GM10266 (cell line): Measurements from ENCODE around the gene PDGFD.

Experiments used
- DNase-seq: peaks from one replicate; pipeline ENCODE4 v3.0.0; 2012; ENCODE audit errors: extremely low spot score
- CTCF ChIP-seq: IDR thresholded peaks from 2 replicates; pipeline ENCODE4 v1.5.1; 2012; ENCODE audit warnings: mild to moderate bottlenecking, low read depth; ENCODE audit not compliant: control insufficient read depth, insufficient read depth; ENCODE audit errors: missing control alignments

PDGFD gene

DNA sequence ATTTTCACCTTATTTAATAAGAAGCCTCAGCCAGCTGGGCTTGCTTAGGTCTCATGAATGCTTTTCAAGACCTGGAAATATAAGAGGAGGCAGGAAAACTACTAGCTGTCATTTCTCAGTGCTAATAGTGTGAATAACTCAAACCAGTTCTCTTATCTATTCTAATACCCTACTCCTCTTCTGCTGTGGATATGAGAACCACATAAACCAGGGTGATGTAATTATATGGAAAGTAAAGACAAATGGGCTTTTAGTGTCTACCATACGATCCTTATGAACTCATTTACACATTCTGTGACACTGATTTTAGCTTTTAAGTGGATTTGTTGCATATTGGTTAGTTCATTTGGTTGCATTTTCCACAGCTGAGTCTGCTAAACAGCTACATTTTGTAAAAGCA, 8.6 kb downstream of the PDGFD start:
- DNase-seq: no peak
- no peak for TF ChIP-seq CTCF

GRCh38 chr11:104154296-104154695, 9.7 kb downstream of the PDGFD start:
- no peak for TF ChIP-seq CTCF
- DNase-seq: no peak

DNA sequence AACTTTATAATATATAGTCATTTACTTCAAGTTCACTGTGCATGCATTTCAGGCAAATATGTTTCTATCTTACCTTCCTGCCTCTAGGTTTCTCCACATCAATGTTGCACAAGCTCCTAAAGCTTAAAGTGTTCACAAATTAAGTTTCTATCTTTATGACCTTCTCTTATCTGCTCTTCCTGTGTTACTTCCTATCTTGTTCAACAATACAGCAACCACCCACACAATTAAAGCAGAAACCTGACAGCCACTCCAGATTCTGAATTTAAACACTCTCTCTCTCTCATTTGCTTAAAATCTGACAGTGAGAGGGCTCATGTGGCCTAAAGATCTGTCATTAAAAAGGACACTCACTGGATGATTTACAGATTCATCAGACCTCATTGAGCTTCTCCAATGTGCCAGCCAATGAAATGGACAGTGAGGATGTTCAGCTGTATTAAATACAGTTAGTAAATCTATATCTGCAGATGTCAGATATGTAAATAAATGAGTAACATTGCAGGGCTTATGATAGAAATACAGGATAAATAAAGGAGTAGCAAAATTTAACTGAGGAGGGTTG, 10.9 kb downstream of the PDGFD start:
- no peak for TF ChIP-seq CTCF

DNA sequence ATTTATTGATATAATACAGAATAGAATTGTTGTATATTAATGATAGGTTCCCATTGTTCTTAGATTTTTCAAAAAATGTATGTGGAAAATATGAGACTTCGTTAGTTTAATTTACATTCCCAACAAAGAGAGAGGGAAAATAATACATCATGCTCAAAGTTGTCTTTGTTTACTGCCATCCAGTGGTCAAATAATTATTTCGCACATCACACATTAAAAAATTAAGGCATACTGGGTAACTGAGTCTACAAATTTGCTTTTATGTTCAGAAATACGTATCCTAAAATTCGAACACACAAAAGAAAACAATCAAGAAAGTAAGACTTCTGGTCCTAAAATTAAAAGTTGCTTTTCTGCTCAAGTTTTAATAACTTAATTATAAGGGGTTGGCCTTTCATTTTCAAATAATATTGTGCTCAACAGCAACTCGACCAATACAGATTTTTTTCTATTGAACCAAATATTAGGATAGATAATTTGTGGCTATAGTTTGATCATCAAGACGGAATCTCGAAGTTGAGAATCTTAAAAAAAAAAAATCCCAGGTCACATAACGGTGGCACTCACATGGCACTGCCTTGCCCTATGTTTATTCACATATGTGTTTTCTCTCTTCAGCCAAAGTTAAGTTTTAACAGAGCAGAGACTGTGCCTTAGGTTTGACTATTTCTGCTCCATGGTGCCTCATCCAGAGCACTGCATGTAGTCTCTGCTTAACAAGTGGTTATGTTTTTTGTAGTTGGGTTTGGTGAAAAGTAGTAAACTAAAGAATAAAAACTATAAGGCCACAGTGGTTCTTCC, 12.3 kb downstream of the PDGFD start:
- peak; percentile 43 for TF ChIP-seq CTCF
- no peak for DNase-seq

More for the DNA sequence above, 10.9 kb downstream of the PDGFD start:
- no peak for DNase-seq

GRCh38 chr11:104148706-104149105, 15.2 kb downstream of the PDGFD start:
- no peak for TF ChIP-seq CTCF
- DNase-seq: no peak

GRCh38 chr11:104148074-104148473, 15.9 kb downstream of the PDGFD start:
- no peak for DNase-seq
- no peak for TF ChIP-seq CTCF

DNA sequence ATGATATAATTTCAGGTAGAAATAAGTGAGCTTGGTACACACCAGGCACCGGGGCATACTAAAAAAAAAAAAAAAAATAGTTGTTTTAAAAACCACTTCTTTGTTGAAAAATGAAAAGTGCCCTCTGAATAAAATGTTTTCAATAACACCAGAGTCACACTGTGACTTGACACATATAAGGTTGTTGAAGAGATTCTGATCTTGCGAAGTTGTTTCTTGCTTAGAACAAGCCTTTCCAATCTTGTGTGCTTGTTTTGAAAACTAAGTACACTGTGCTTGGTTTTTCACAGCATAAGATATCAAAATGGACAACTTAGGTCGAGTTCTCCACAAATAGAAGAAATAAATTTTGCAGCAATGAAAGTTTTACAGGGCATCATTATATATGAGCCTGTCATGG, 17.0 kb downstream of the PDGFD start:
- no peak for DNase-seq
- TF ChIP-seq CTCF: no peak
